IMR-90 (cell line): ENCODE measurements around the gene NQO2. TPM values are rescaled to one million over a fixed set of nuclear protein-coding genes. Genes with fewer than 3 reads are reported as not detected.

Experiments
- ATAC-seq: fragments of 200-7000 bp; cut with Tn5 transposase; 2 replicates; pipeline ENCODE4 v1.9.1; 2020; ENCODE audit warnings: low read depth, mild to moderate bottlenecking, moderate library complexity
- BruUV-seq: library from RNA; stranded (reverse); fragments of 400-500 nt; replicated peaks from 2 replicates; lab custom pipeline; 2021; lab: Mats Ljungman, UMichigan
- CTCF ChIA-PET: fragments of 300-600 bp; formaldehyde crosslinking; extraction: SDS; loops from one replicate; lab custom pipeline; 2021; ENCODE audit warnings: antibody characterized with exemption; lab: Yijun Ruan, JAX
- POLR2A ChIA-PET: fragments of 300-600 bp; sonication (Branson Sonifier 250); formaldehyde crosslinking; loops from one replicate; lab custom pipeline; 2022; ENCODE audit warnings: antibody characterized with exemption; ENCODE audit not compliant: unreplicated experiment; lab: Charles Lee
- DNase-seq: peaks from one replicate; pipeline ENCODE4 v3.0.0; 2013
- H2AFZ ChIP-seq: replicated peaks from 2 replicates; pipeline ENCODE3; 2013; ENCODE audit warnings: low read length, mild to moderate bottlenecking; ENCODE audit not compliant: poor library complexity
- H2AK5ac ChIP-seq: 2 replicates; pipeline ENCODE4 v1.6.1; 2013; ENCODE audit warnings: low read depth, low read length, inconsistent platforms
- H2AK9ac ChIP-seq: replicated peaks from 2 replicates; pipeline ENCODE3; 2013; ENCODE audit warnings: mild to moderate bottlenecking, low read depth, low read length, moderate library complexity; ENCODE audit not compliant: poor library complexity
- H2BK120ac ChIP-seq: 2 replicates; pipeline ENCODE4 v1.6.1; 2013; ENCODE audit warnings: low read depth, low read length, inconsistent platforms
- H2BK15ac ChIP-seq: 3 replicates; pipeline ENCODE4 v1.6.1; 2013; ENCODE audit warnings: low read depth, low read length, inconsistent platforms
- H2BK20ac ChIP-seq: 2 replicates; pipeline ENCODE4 v1.6.1; 2013; ENCODE audit warnings: low read depth, mild to moderate bottlenecking, inconsistent platforms, low read length, moderate library complexity
- H2BK5ac ChIP-seq: 2 replicates; pipeline ENCODE4 v1.6.1; 2013; ENCODE audit warnings: mild to moderate bottlenecking, low read depth, low read length, inconsistent platforms; ENCODE audit not compliant: poor library complexity, severe bottlenecking
- H3K14ac ChIP-seq: replicated peaks from 2 replicates; pipeline ENCODE4 v1.6.1; 2013; ENCODE audit warnings: low read depth, low read length, inconsistent platforms
- H3K18ac ChIP-seq: 2 replicates; pipeline ENCODE4 v1.6.1; 2013; ENCODE audit warnings: low read depth, low read length, control low read depth
- H3K23ac ChIP-seq: 2 replicates; pipeline ENCODE4 v1.6.1; 2013; ENCODE audit warnings: low read depth, low read length, inconsistent platforms
- H3K27ac ChIP-seq: 2 replicates; pipeline ENCODE4 v1.5.1; 2013; ENCODE audit warnings: mild to moderate bottlenecking, control low read depth, low read length; ENCODE audit not compliant: insufficient read depth
- H3K27me3 ChIP-seq: 2 replicates; pipeline ENCODE4 v1.6.1; 2013; ENCODE audit warnings: low read length; ENCODE audit not compliant: control insufficient read depth, insufficient read depth
- H3K36me3 ChIP-seq: 2 replicates; pipeline ENCODE4 v1.6.1; 2013; ENCODE audit warnings: low read length, mixed read lengths; ENCODE audit not compliant: control insufficient read depth, insufficient read depth
- H3K4ac ChIP-seq: 2 replicates; pipeline ENCODE4 v1.6.1; 2013; ENCODE audit warnings: low read depth, low read length, inconsistent platforms
- H3K4me1 ChIP-seq: 2 replicates; pipeline ENCODE4 v1.6.1; 2013; ENCODE audit warnings: low read length, mixed read lengths; ENCODE audit not compliant: control insufficient read depth, insufficient read depth
- H3K4me2 ChIP-seq: 2 replicates; pipeline ENCODE4 v1.6.1; 2013; ENCODE audit warnings: low read depth, mild to moderate bottlenecking, control low read depth, low read length, moderate library complexity
- H3K4me3 ChIP-seq: 2 replicates; pipeline ENCODE4 v1.5.1; 2013; ENCODE audit warnings: low read depth, mild to moderate bottlenecking, control low read depth, low read length, moderate library complexity; ENCODE audit not compliant: insufficient read depth
- H3K56ac ChIP-seq: 2 replicates; pipeline ENCODE4 v1.6.1; 2013; ENCODE audit warnings: low read length, inconsistent platforms; ENCODE audit not compliant: insufficient read depth; ENCODE audit errors: extremely low read depth
- H3K79me1 ChIP-seq, 2 experiments: 2 replicates each; pipeline ENCODE4 v1.6.1; 2013; ENCODE audit warnings: low read length in 2 of 2, inconsistent platforms in 1 of 2, low read depth in 1 of 2
- H3K9ac ChIP-seq: 2 replicates; pipeline ENCODE4 v1.6.1; 2013; ENCODE audit warnings: low read depth, low read length, control low read depth
- H3K9me1 ChIP-seq: 2 replicates; pipeline ENCODE4 v1.6.1; 2013; ENCODE audit warnings: low read length, inconsistent platforms; ENCODE audit not compliant: insufficient read depth
- H3K9me3 ChIP-seq: 2 replicates; pipeline ENCODE4 v1.6.1; 2013; ENCODE audit warnings: low read length; ENCODE audit not compliant: control insufficient read depth, insufficient read depth
- H4K20me1 ChIP-seq: 2 replicates; pipeline ENCODE4 v1.6.1; 2013; ENCODE audit warnings: low read length, inconsistent platforms; ENCODE audit not compliant: insufficient read depth
- H4K5ac ChIP-seq: 2 replicates; pipeline ENCODE4 v1.6.1; 2013; ENCODE audit warnings: mild to moderate bottlenecking, low read depth, low read length, control low read depth
- H4K8ac ChIP-seq, 2 experiments: 2 replicates each; pipeline ENCODE4 v1.6.1; 2013; ENCODE audit warnings: low read depth in 2 of 2, low read length in 2 of 2, control low read depth in 1 of 2, inconsistent platforms in 1 of 2
- H4K91ac ChIP-seq: 2 replicates; pipeline ENCODE4 v1.6.1; 2013; ENCODE audit warnings: low read depth, low read length, inconsistent platforms; ENCODE audit not compliant: insufficient read depth
- BHLHE40 ChIP-seq: fragments of 150-350 bp; IDR thresholded peaks from 2 replicates; pipeline ENCODE4 v1.6.1; 2016; ENCODE audit warnings: mild to moderate bottlenecking, low read depth, low read length
- CEBPB ChIP-seq: IDR thresholded peaks from 2 replicates; pipeline ENCODE4 v1.6.1; 2012; ENCODE audit warnings: low read depth, low read length, improper control_type of control experiment
- CHD1 ChIP-seq: IDR thresholded peaks from 2 replicates; pipeline ENCODE4 v1.6.1; 2012; ENCODE audit warnings: low read depth, low read length, improper control_type of control experiment
- CTCF ChIP-seq: conservative IDR thresholded peaks from 2 replicates; pipeline ENCODE4 v1.5.1; 2012; ENCODE audit warnings: mild to moderate bottlenecking, low read depth, low read length, improper control_type of control experiment
- ELK1 ChIP-seq: fragments of 150-350 bp; IDR thresholded peaks from 2 replicates; pipeline ENCODE4 v1.6.1; 2016; ENCODE audit warnings: low read depth, mild to moderate bottlenecking, low read length, moderate library complexity, borderline replicate concordance
- FOS ChIP-seq: fragments of 150-350 bp; IDR thresholded peaks from 2 replicates; pipeline ENCODE4 v1.6.1; 2016; ENCODE audit warnings: low read depth, low read length
- MAFK ChIP-seq: IDR thresholded peaks from 2 replicates; pipeline ENCODE4 v1.6.1; 2012; ENCODE audit warnings: low read depth, low read length, improper control_type of control experiment
- MAZ ChIP-seq: IDR thresholded peaks from 2 replicates; pipeline ENCODE4 v1.6.1; 2012; ENCODE audit warnings: low read depth, mild to moderate bottlenecking, low read length, improper control_type of control experiment, moderate library complexity, borderline replicate concordance
- MXI1 ChIP-seq: IDR thresholded peaks from 2 replicates; pipeline ENCODE4 v1.6.1; 2012; ENCODE audit warnings: low read depth, mild to moderate bottlenecking, low read length, moderate library complexity, borderline replicate concordance
- NFE2L2 ChIP-seq: fragments of 150-350 bp; IDR thresholded peaks from 2 replicates; pipeline ENCODE4 v1.6.1; 2016; ENCODE audit warnings: low read depth, mild to moderate bottlenecking, low read length
- POLR2A ChIP-seq: IDR thresholded peaks from 2 replicates; pipeline ENCODE4 v1.6.1; 2012; ENCODE audit warnings: mild to moderate bottlenecking, low read depth, low read length
- RAD21 ChIP-seq: IDR thresholded peaks from 2 replicates; pipeline ENCODE4 v1.6.1; 2012; ENCODE audit warnings: low read length, improper control_type of control experiment
- RCOR1 ChIP-seq: IDR thresholded peaks from 2 replicates; pipeline ENCODE4 v1.6.1; 2012; ENCODE audit warnings: mild to moderate bottlenecking, low read length, improper control_type of control experiment; ENCODE audit not compliant: insufficient replicate concordance
- RFX5 ChIP-seq: IDR thresholded peaks from 2 replicates; pipeline ENCODE4 v1.8.0; 2012; ENCODE audit warnings: low read depth, mild to moderate bottlenecking, low read length, moderate library complexity
- SMC3 ChIP-seq: fragments of 150-350 bp; IDR thresholded peaks from 2 replicates; pipeline ENCODE4 v1.6.1; 2016; ENCODE audit warnings: low read depth, mild to moderate bottlenecking, antibody characterized with exemption, low read length, moderate library complexity
- WGBS, 2 experiments: methylation state at CpG; one replicate each; pipeline versions ENCODE4 v1.1.5 to v1.1.7; 2013; ENCODE audit warnings: missing lambda C conversion rate in 2 of 2; ENCODE audit not compliant: insufficient read length in 1 of 2; ENCODE audit errors: extremely low coverage in 2 of 2; 5-methylcytosine and 5-hydroxymethylcytosine counted together
- dilution Hi-C: fragments of 300-500 bp; cut with HindIII; formaldehyde crosslinking; loops from one replicate; pipeline ENCODE4 v1.14.3; 2018; ENCODE audit warnings: low sequenced_read_pairs; ENCODE audit not compliant: unreplicated experiment
- in situ Hi-C: fragments of 300-500 bp; cut with MboI; formaldehyde crosslinking; loops from 3 replicates; pipeline ENCODE4 v1.14.3; 2019; ENCODE audit warnings: low sequenced_read_pairs, inconsistent platforms, mixed read lengths
- intact Hi-C: fragments of 100-400 bp; cut with micrococcal nuclease; formaldehyde crosslinking; loops from 2 replicates; pipeline ENCODE4 v1.10.0; 2022
- polyA plus RNA-seq, 3 experiments: library from polyadenylated mRNA; depleted of rRNA; stranded (reverse); fragments of >200 nt; gene quantifications; 2 replicates each; pipeline ENCODE4 v1.2.3, GENCODE V29; 2012; ENCODE audit warnings: low replicate concordance in 1 of 3
- total RNA-seq: library from RNA; depleted of rRNA; stranded (reverse); fragments of >200 nt; gene quantifications from 2 replicates; pipeline ENCODE4 v1.2.3, GENCODE V29; 2012
- TF ChIP-seq, protein P1 (sequence below): fragments of 150-350 bp; IDR thresholded peaks from 2 replicates; pipeline ENCODE4 v1.6.1; 2017; ENCODE audit warnings: mild to moderate bottlenecking, antibody characterized with exemption, low read length, low read depth

Gene NQO2
- total and polyA plus RNA-seq, 2 of the 4 experiments (the other 2 are of a cell fraction): 42.5 to 72.1 TPM

DNA sequence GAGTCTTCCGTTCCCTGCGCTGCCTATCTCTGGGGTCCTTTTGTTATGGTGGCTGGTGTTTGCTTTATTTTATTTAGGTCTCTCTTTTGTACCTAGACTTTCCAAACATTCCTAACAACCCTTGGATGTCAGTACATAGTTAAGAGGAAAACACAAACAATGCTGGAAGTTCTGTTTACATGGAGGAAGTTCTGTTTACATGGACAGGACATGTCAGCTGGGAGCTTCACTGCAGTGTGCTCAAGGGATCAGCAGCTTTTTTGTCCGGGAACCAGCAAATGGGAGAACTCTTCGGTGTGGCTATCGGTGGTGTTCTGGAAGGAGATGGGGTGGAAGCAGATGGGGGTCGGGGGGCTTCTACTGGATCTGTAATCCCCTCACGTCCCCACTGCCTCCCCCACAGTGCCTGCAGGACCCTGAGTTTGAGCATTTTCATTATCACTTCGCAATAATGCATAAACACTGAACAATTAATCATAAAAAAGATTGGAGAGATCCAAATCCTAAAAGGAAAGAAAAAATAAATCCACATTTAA lies 31.0 kb upstream of the NQO2 start:
- peak overlapping the region; percentile 71 for H2AK9ac ChIP-seq
- no peak overlapping the region for H4K5ac ChIP-seq
- no peak overlapping the region for H4K8ac ChIP-seq
- peaks cover 3% of the 10 kb centered on the region; the same call in 1 of the 2 replicates for H3K36me3 ChIP-seq
- H3K27ac ChIP-seq: peak overlapping the region; percentile 7; the same call in 1 of the 2 replicates
- no peak overlapping the region for H2BK20ac ChIP-seq
- ChIA-PET CTCF (interaction anchor here (0.6 kb wide), 1 partner anchor 151 kb away, joined by 9 read pairs; no protein-coding TSS in a partner anchor), POLR2A (no interaction called here)
- in situ Hi-C loops: no loop called here
- no CpG with 5 or more reads among the region's 8 CpGs for WGBS, 2 experiments
- peaks cover 9% of the 10 kb centered on the region for H3K9me1 ChIP-seq
- ATAC-seq (no peak), DNase-seq (no peak)
- H3K79me1 ChIP-seq: peaks cover 21 to 74% of the 10 kb centered on the region in 2 experiments
- no peak overlapping the region for H2AFZ ChIP-seq
- H3K4me1 ChIP-seq: peaks cover 3% of the 10 kb centered on the region; the same call in 1 of the 2 replicates
- intact Hi-C loops: no loop called here
- H3K4ac ChIP-seq: peak overlapping the region; percentile 1; the same call in 1 of the 2 replicates
- H3K27me3 ChIP-seq: no peaks in the 10 kb centered on the region
- H3K23ac ChIP-seq: peak overlapping the region; percentile 28; the same call in 1 of the 2 replicates
- peaks cover 20% of the 10 kb centered on the region; the same call in 1 of the 2 replicates for H4K20me1 ChIP-seq
- H2BK120ac ChIP-seq: no peak overlapping the region
- peak overlapping the region; percentile 56 for H3K4me2 ChIP-seq
- H2AK5ac ChIP-seq: no peak overlapping the region
- H2BK5ac ChIP-seq: no peak overlapping the region
- H3K18ac ChIP-seq: no peak overlapping the region
- H3K14ac ChIP-seq: no peak overlapping the region
- no peak overlapping the region for H2BK15ac ChIP-seq
- H3K56ac ChIP-seq: no peak overlapping the region
- no TSS peak for BruUV-seq
- H3K4me3 ChIP-seq: no peak overlapping the region
- dilution Hi-C loops: no loop called here
- H4K91ac ChIP-seq: no peak overlapping the region; the same call in 1 of the 2 replicates
- TF ChIP-seq, protein P1, sequence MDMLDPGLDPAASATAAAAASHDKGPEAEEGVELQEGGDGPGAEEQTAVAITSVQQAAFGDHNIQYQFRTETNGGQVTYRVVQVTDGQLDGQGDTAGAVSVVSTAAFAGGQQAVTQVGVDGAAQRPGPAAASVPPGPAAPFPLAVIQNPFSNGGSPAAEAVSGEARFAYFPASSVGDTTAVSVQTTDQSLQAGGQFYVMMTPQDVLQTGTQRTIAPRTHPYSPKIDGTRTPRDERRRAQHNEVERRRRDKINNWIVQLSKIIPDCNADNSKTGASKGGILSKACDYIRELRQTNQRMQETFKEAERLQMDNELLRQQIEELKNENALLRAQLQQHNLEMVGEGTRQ: no peak
- TF ChIP-seq CEBPB: no peak
- TF ChIP-seq RAD21: no peak
- no peak for TF ChIP-seq MAFK
- TF ChIP-seq RFX5: no peak
- TF ChIP-seq BHLHE40: no peak
- no peak for TF ChIP-seq POLR2A
- TF ChIP-seq MXI1: no peak
- TF ChIP-seq CHD1: no peak
- no peak for TF ChIP-seq ELK1
- TF ChIP-seq CTCF: no peak
- no peak for TF ChIP-seq FOS
- TF ChIP-seq MAZ: no peak
- TF ChIP-seq RCOR1: no peak
- no peak for TF ChIP-seq SMC3
- TF ChIP-seq NFE2L2: no peak
- H3K9me3 ChIP-seq: no peaks in the 10 kb centered on the region
- 0 out of 2 replicates have a peak overlapping the region, but pooled peaks have one; percentile 4 for H3K9ac ChIP-seq
